Ureter (tissue), 1 donor: ENCODE measurements around the gene ID1. TPM values are rescaled to one million over a fixed set of nuclear protein-coding genes. Genes with fewer than 3 reads are reported as not detected.
A peak's percentile ranks its signal among the peaks of the same experiment; 100 is the strongest.

ENCODE experiments used
- DNase-seq: peaks from one replicate; pipeline ENCODE4 v3.0.0-alpha.2; 2020; ENCODE audit warnings: low spot score
- total RNA-seq: library from RNA; stranded (reverse); gene quantifications from one replicate; pipeline ENCODE4 v1.2.4, GENCODE V29; 2023
- donor health status: DM: yes; HTN: yes; CAD: no.

ID1 gene, protein sequence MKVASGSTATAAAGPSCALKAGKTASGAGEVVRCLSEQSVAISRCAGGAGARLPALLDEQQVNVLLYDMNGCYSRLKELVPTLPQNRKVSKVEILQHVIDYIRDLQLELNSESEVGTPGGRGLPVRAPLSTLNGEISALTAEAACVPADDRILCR
- total RNA-seq, result 367 TPM

DNA sequence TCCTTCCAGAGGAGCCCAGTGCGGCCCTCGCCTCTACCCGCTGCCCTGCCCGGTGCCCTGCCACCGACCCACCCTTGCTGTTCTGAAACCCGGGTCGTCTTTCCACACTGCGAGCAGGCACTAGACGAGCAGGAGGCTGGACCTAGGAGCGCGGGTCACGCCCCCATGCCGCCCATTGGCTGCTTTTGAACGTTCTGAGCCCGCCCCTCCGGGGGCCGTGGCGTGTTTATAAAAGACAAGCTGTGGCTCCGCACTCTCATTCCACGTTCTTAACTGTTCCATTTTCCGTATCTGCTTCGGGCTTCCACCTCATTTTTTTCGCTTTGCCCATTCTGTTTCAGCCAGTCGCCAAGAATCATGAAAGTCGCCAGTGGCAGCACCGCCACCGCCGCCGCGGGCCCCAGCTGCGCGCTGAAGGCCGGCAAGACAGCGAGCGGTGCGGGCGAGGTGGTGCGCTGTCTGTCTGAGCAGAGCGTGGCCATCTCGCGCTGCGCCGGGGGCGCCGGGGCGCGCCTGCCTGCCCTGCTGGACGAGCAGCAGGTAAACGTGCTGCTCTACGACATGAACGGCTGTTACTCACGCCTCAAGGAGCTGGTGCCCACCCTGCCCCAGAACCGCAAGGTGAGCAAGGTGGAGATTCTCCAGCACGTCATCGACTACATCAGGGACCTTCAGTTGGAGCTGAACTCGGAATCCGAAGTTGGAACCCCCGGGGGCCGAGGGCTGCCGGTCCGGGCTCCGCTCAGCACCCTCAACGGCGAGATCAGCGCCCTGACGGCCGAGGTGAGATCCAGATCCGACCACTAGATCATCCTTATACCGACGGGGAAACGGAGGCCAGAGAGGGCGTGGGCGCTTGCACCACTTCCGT, at the start of gene ID1:
Gene ID1 (plus strand): TSS at position 259 of the 871 bp plus-strand sequence. CDS start 99 bp downstream, at position 358.
- DNase-seq, result peak; percentile 97

DNA sequence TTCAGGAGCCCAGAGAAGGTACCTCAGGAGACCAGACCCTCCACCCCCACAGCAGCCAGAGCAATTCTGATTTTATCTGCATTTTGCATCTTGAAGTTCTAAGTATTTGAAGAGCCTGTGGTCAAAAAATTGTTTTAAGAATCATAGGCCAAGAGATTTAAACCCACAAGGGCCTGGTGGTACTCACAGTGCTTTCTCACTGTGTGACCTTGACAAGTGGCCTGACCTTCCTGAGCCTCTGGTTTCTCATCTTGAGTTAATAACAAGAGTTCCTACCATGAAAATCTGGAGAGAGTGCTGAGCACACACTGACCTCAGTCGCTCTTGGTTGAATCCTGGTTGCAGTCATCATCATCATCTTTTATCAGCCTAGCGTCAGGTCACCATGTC, 45.4 kb upstream of the ID1 start:
- no peak for DNase-seq

DNA sequence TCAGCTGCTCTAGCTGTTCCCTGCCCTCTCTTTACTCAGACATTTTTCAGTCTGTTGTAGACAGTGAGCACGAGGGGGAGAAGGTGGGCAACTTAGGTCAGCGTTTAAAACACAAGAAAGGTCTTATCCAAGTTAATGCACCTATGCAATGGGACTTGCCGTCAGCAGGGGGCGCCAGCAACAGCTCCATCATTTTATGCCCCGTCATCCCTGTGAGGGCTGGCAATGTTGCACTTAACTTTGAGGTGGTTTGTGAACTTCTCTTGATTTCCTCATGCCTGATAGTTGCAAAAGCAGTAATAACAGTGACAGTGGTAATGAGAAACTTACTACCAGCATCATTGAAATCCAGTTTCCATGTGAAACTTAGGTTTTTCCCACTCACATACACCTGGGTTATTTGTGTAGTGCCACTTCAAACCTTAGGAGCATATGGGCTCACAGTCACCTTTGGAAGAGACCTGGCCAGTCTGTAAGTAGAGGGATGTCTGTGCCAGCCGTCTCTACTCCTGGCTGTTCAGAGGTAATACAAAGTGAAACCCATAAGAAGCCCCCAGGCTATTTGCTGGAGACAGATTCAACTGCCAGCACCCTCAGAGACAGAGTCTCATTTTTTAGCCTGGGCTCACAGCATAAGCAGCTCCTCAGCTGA, 44.9 kb upstream of the ID1 start:
- peak; percentile 72 for DNase-seq

DNA sequence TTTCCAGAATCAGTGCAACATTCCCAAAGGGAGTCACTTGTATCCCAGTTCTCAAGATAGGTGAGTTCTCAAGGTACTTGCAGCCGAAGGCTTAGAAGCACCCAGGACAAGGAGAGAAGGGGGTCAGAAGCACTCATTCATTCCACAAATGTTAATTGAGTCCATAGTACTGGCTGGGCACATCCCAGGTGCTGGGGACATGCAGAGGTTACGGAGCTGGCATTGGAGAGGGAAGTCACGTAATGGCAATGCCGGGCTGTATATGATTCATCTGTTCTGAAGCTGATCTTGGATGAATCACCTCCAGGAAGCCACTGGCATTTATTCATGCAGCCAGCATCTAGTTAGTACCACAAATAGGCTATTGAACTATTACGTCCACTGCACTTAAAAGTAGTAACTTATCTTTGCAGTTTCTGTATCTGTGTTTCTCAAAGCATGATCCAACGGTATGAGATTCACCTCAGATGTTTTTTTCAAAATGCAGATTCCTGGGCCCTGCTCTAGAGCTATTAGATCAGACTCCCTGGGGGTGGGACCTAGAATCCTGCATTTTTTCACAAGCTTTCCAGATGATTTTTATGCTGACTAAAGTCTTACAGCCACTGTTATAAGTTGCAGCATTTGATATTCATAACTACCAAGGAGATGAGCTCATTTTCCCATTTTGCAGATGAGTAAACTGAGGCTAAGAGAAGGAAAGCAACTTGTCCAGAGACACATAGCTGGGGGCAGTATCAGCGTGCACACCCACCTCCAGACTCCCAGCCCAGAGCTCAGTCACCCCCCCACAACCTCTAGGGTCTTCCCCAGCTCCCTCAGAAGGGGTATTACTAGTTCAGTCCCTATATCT, 44.1 kb upstream of the ID1 start:
- DNase-seq, result peak; percentile 75

DNA sequence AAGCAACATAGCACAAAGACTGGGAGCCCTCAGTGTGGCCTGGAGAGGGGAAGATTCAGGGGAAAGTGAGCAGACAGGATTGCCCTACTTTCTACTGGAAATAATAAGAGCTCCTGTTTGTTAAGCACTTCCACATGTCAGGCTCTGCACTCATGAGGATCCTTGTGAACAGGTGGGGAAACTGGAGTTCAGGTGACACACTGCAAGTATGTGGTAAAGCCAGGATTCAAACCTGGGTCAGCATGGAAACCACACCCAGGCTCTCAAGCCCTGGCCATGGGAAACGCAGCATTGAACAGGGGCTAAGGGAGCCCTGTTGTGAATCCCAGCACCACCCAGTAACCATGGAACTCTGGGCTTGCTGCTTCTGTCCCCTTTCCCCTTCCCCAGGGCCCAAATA, 42.8 kb upstream of the ID1 start:
- no peak for DNase-seq

DNA sequence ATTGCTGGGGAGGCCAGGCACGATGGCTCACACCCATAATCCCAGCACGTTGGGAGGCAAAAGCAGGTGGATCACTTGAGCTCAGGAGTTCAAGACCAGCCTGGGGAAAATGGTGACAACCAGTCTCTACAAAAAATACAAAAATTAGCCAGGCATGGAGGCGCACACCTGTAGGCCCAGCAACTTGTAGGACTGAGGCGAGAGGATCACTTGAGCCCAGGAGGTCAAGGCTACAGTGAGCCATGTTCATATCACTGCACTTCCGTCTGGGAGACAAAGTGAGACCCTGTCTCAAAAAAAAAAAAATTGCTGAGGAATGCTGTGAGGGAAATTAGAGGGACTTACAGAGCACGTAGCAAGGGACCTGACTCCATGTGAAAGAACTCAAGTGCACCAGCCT, 40.8 kb upstream of the ID1 start:
- no peak for DNase-seq

DNA sequence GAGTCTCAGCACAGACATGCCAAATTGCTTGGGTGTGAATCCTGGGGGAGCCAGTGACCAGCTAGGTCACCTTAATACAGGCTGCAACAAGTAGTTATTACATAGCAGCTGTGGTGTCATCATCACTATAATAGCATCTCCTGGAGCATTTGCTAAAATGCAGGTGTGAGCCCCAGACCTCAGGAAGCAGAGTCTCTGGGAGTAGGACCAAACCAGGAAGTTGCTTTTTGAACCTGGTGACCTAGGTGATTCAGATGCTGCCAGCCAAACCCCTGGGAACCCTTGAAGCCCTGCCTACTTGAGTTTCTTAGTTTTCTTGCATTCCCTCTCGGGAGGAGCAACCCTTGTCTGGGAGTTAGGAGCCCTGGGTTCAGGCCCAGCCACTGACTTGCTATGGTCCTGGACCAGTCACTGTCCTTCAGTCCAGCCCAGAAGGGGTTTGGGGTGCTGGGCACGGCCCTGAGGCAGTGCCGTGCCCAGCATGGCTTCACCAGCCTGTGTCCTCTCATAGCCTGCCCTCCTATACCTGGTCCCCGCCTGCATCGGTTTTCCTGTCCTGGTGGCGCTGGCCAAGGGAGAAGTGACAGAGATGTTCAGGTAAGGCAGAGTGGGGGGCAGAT, 39.3 kb upstream of the ID1 start:
- no peak for DNase-seq

DNA sequence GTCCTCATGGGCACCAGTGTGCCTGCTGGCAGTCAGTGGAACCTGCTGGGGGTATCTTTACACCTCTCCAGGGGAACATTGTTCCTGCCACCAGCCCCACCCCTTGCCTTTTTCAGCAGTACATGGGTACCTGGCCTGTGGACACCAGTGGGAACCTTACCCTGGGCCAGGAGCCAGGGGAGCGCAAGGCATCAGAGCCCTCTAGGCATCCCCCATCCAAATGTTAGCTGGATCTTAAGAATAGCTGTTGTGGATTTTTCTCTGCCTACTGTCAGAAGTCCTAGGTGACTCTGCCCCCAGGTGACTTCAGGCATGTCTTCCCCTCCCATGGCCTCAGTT, 38.8 kb upstream of the ID1 start:
- no peak for DNase-seq

DNA sequence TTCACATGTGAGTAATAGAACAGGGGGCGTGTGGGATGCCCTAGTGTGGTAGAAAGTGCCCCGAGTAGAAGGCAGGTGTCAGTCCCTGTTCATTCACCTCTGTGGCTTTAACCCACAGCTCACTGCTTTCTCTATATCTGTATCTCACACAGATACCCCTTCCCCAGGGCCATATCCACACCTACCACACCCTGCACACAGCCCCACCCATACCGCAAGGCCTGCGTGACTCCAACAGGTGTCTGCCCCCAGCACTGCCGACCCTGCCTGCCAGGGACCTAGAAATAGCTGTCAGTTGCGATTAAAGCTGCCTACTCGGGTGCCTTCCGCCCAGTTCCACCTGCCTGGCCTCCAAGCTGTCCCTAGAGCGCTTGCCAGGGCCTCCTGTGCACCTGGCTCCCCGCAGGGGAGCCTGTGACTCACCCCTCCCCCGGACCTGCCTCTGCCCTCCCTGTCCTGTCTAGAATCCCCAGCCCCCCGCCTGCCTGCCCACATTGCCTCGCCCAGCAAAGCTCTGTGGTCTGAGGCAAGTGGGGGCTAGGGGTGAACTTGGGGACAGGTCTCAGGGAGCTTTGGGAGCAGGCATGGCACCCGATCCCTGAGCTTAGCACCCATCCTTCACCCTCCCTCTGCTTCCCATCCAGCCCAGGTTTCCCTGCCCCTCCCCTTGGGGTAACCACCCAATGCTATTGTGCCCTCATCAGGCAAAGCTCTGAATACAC, 38.3 kb upstream of the ID1 start:
- DNase-seq, result peak; percentile 61

DNA sequence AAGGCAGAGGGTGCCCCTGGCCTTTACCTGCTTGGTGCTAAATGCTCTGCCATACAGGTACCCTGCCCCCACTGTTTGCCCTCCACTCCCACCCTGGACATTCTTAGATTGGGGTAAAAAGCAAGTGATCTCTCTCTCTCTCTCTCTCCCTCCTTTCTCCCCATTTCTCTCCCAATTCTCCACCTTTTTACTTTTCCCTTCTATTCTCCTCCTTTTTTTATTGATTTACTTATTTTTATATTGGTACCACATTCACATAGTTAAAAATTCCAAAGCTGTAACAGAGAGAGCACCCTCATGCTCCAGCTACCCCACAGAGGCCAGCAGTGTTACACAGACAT, 37.7 kb upstream of the ID1 start:
- DNase-seq, result no peak

DNA sequence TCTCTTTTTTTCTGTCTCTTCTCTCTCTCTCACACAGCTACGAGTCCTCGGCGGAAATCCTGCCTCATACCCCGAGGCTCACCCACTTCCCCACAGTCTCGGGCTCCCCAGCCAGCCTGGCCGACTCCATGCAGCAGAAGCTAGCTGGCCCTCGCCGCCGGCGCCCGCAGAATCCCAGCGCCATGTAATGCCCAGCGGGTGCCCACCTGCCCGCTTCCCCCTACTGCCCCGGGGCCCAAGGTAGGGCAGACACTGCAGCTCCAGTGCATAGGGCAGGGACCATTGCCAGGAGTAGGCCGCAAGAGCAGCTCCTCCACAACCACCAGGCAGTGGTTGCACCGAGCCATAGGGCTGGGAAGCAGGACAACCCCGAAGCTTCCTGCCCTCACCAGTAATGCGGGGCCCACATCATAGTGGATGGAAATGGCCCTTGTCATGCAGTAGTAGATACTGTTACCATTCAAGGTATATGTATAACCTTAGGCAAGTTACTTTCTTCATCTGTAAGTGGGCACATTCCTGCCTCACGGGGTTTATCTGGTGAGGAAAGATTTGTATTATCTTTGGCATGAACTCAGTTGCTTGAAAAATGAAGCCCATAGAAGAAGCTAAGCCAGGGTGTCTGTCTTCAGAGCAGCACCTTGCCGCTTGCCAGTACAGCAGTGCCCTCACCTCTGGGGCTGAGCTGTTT, 36.9 kb upstream of the ID1 start:
- no peak for DNase-seq

DNA sequence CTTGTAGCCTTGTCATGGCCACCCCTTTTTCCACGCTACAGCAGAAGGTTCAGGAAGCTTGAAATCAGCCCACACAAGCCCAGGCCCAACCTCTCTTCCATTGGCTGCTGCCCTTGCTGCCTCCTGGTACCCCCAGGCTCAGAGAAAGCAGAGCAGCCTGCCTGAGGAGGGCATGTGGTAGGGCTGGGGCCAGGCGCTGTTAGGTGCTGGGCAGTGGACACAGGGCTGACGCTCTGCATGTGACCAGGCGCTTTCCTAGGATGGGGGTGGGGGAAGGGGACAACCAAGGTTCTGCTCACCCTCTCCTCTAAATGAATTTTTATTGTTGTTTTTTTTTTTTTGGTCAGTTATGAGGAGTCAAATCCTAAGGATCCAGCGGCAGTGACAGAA, 36.3 kb upstream of the ID1 start:
- no peak for DNase-seq

DNA sequence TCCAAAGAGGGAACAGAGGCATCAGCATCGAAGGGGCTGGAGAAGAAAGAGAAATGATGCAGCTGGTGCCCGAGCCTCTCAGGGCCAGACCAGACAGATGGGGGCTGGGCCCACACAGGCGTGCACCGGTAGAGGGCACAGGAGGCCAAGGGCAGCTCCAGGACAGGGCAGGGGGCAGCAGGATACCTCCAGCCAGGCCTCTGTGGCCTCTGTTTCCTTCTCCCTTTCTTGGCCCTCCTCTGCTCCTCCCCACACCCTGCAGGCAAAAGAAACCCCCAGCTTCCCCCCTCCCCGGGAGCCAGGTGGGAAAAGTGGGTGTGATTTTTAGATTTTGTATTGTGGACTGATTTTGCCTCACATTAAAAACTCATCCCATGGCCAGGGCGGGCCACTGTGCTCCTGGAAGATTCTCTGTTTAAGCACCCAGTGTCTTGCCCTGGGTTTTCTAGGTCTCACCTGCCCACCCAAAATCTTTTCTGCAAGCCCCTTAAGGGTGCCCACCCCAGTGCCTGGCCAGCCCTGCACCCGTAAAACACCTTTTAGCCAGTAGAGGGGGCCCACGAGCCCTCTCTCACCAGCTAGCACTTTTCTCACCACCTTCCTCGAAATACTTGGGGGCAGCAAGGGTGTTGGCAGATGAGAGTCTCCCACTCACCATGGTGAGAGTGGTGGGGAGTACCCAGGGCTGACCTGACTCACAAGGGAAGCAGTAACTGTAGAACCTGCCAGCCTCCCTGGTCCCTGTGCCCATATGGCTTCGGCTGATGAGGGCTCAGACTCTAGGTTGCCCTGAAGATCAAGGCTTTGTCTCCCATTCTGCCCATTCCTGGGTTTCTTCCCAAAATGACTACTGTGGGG, 35.7 kb upstream of the ID1 start:
- DNase-seq, result peak; percentile 74

DNA sequence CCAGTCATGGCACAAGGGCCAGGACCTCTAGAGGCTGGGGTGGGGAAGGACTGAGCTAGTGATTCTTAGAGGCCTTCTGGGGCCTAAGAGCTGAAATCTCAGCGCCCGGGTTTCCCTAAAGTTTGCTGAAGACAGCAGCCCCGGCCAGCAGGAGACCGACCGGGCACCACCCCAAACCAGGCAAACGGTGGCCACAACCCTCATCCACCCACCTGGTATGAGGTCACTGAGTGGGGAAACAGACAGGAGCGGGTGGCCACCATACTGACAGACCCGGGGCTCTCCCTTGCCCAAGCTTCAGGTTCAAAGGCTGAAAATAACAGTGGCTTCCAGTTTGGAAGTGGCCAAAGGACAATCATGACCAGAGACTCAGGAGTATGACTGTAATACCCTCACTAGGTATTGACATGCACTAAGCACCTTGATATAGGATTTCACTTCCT, 35.0 kb upstream of the ID1 start:
- no peak for DNase-seq

DNA sequence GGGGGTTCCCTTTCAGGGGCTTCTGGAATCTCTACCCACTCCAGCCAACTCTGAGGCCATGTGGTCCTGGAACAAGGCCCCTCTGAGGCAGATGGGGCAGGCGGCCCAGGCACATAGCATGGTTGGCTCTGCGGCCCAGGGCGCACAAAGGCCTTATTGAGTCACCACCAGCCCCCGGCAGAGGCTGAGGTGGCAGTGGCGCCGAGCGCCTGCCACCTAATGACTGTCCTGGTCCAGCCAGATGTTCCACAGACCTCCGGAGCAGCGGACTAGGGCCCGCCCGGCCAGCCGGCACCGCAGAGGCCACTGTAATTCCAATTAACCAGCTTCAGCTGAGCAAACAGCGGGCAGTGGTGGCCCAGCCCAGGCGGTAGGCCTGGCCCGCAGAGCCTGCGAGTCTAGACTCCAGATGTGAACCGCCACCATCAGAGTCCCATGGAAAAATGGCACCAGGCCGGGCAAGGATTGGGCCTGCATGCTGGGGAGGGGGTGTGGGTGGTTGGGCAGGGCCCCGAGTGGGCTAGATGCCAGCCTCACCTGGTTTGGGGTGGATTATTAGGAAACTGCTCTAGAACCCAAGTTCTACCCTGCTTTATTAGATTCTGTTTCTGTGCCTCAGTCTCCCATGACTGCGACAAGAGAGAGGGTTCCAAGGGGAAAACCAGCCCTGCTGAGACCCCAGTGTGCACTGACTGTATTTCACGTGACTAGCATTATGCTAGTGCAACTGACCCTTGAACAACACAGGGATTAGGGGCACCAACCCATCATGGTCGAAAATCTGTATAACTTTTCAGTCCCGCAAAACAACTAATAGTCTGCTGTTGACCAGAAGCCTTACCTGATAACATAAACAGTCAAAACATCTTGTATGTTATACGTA, 34.1 kb upstream of the ID1 start:
- DNase-seq, result no peak

DNA sequence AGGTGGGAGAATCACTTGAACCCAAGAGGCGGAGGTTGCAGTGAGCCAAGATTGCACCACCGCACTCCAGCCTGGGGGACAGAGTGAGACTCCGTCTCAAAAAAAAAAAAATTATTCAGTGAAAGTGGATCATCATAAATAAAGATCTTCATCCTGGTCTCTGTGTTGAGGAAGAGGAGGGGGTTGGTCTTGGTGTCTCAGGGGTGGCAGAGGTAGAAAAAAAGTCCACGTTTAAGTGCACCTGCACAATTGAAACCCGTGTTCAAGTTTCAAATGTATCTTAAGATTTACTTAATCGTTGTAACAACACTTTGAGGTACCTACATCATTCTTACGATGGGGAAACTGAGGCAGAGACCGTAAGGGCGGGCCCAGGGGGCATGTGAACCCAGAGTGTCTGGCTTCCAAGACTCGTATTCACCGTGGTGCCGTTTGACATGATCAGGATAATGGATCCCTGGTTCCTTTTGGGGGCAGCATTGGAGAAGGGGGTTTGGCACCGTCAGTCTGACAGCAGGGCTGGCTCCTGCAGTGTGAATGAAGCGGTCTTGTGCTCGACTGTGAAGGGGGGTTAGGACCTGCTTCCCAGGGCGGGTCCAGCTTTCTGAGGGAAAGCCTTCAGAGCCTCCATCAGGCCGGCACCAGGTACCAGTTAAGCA, 32.9 kb upstream of the ID1 start:
- DNase-seq, result no peak

DNA sequence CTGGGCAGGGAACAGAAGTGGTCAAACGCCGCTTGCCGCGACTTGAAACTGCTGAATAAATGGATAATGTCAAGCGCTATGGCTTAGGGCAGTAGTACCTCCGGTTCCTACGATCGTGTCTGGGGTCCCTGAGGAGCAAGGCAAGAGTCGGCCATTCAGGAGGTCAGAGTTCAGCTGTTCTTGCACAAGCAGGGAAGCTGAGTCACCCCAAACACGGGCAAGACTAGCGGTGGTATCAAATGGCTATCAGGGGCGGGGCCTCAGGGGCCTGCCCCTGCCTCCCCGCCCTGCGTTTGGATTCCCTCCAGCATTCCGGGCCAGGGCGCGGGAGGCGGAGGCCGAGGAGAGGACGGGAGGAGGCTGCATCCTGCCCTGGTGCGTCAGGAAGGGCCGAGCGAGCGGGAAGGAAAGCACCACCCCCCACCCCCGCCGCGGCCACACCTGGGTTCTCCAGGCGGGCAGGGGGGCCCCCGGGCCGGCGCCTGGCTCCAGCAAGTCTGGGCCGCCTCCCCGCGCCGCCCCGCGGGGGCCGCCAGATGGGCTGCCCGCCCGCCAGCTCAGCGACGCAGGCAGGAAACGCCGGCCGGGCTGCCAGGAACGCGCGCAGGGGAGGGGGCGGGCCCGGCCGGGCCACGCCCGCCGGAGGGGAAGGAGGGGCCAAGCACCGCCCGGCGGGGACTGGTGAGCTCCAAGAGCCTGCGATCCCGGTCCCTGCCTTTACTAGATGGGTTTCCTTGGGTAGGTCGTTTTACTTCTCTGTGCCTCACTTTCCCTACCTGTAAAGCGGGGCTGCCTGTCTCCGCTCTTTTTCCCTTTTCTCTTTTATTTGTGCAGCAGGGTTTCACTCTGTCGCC, 32.2 kb upstream of the ID1 start:
- peak; percentile 98 for DNase-seq
